GM12878 (cell line): ENCODE measurements around the gene DNAJB11.

Source experiments
- CBFB ChIP-seq: IDR thresholded peaks from 2 replicates; pipeline ENCODE4 v1.6.1; 2016; ENCODE audit warnings: antibody characterized with exemption, low read depth
- CBX3 ChIP-seq: fragments of 200-600 bp; sonication (generic); IDR thresholded peaks from 2 replicates; pipeline ENCODE4 v1.6.1; 2016; ENCODE audit warnings: low read depth, borderline replicate concordance
- EED ChIP-seq: sonication (generic); IDR thresholded peaks from 2 replicates; pipeline ENCODE4 v1.6.1; 2016; ENCODE audit warnings: antibody characterized with exemption, low read depth
- ETV6 ChIP-seq, 2 experiments: fragments of 450-650 bp in 1 of 2; IDR thresholded peaks in 1 of 2; conservative IDR thresholded peaks in 1 of 2; 2 replicates each; pipeline ENCODE4 v1.6.1; 2014; ENCODE audit warnings: antibody characterized with exemption in 1 of 2, borderline replicate concordance in 1 of 2, low read depth in 1 of 2, mild to moderate bottlenecking in 1 of 2, moderate library complexity in 1 of 2
- EZH2 ChIP-seq: IDR thresholded peaks from 2 replicates; pipeline ENCODE4 v1.6.1; 2012; ENCODE audit warnings: low read depth, mild to moderate bottlenecking, control low read depth, inconsistent platforms, low read length, borderline replicate concordance; ENCODE audit not compliant: control insufficient read depth
- MTA2 ChIP-seq: fragments of 450-650 bp; IDR thresholded peaks from 2 replicates; pipeline ENCODE4 v1.6.1; 2016; ENCODE audit warnings: low read depth, mild to moderate bottlenecking, moderate library complexity
- NRF1 ChIP-seq: conservative IDR thresholded peaks from 2 replicates; pipeline ENCODE4 v1.6.1; 2011; ENCODE audit warnings: mild to moderate bottlenecking, low read depth, low read length, improper control_type of control experiment
- POLR2AphosphoS2 ChIP-seq: IDR thresholded peaks from 2 replicates; pipeline ENCODE4 v1.6.1; 2011; ENCODE audit warnings: low read depth, mild to moderate bottlenecking, low read length, improper control_type of control experiment, moderate library complexity
- RFX5 ChIP-seq: IDR thresholded peaks from 2 replicates; pipeline ENCODE4 v1.6.1; 2011; ENCODE audit warnings: low read depth, low read length, improper control_type of control experiment
- SPI1 ChIP-seq: IDR thresholded peaks from 2 replicates; pipeline ENCODE4 v1.6.1; 2011; ENCODE audit warnings: low read depth, mild to moderate bottlenecking, low read length, moderate library complexity, borderline replicate concordance; ENCODE audit not compliant: insufficient read depth
- ZZZ3 ChIP-seq: IDR thresholded peaks from 2 replicates; pipeline ENCODE4 v1.6.1; 2011; ENCODE audit warnings: low read depth; ENCODE audit not compliant: control insufficient read depth, insufficient read length
- TF ChIP-seq, protein P1 (sequence below), 3 experiments: IDR thresholded peaks in 2 of 3; conservative IDR thresholded peaks in 1 of 3; 2 replicates each; pipeline ENCODE4 v1.5.1; 2011; ENCODE audit warnings: low read depth in 3 of 3, low read length in 3 of 3, mild to moderate bottlenecking in 3 of 3, control low read depth in 2 of 3, moderate library complexity in 2 of 3, inconsistent platforms in 1 of 3, mixed read lengths in 1 of 3; ENCODE audit not compliant: control insufficient read depth in 2 of 3, insufficient read depth in 1 of 3; ENCODE audit errors: extremely low read depth in 1 of 3

DNA sequence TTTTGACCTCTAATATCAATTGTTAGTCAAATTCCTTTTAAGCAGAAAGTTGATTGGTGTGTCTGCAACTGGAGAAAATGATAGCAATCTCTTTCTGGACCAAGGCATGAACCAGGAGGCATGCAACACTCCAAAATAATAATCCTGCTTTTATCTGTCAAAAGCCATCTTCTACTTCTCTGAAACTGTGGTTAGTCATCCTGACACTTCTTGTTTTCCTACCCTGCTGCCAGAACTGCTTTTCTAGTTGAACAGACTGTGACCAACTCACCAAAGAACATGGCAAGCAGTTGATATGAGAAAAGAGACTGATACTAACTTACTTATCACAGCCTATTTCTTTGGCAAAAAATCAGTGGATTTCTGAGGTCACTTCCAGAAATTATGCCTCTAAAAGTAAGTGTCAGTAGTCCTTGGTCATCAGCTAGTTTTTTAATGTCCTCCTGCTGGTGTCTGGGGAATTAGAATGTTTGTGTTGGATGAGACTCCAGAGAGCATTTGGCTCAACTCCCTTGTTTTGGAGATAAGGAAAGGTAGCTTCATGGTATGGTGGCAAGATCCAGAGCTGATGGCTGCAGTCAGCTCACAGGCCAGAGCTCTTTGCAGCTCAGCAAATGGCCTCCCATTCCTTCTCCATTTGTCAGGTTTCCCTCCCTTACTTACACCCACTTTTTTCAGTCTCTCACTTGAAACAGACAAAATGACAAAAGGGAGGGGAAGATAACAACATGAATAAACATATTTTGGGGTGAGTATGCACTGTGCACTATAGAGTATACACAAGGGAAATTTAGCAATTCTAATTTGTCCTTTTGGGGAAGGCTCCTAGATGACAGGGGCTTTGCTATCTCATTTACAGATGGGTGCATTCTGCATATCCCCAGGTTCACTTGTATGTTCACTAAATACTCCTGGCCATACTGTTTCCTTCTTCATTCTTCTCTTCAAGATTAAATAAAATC, 33.4 kb upstream of the DNAJB11 start:
- TF ChIP-seq EED = no peak
- no peak for TF ChIP-seq NRF1
- TF ChIP-seq EZH2 = no peak
- TF ChIP-seq, protein P1, sequence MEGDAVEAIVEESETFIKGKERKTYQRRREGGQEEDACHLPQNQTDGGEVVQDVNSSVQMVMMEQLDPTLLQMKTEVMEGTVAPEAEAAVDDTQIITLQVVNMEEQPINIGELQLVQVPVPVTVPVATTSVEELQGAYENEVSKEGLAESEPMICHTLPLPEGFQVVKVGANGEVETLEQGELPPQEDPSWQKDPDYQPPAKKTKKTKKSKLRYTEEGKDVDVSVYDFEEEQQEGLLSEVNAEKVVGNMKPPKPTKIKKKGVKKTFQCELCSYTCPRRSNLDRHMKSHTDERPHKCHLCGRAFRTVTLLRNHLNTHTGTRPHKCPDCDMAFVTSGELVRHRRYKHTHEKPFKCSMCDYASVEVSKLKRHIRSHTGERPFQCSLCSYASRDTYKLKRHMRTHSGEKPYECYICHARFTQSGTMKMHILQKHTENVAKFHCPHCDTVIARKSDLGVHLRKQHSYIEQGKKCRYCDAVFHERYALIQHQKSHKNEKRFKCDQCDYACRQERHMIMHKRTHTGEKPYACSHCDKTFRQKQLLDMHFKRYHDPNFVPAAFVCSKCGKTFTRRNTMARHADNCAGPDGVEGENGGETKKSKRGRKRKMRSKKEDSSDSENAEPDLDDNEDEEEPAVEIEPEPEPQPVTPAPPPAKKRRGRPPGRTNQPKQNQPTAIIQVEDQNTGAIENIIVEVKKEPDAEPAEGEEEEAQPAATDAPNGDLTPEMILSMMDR (IDR thresholded peaks at IDR 0.05 in 2 of 3, conservative IDR thresholded peaks at IDR 0.05 in 1 of 3; ENCODE audit: control insufficient read depth in 2 of 3, extremely low read depth in 1 of 3, insufficient read depth in 1 of 3, low read depth in 3 of 3, low read length in 3 of 3) = no peak
- TF ChIP-seq POLR2AphosphoS2 = no peak
- no peak for TF ChIP-seq MTA2
- TF ChIP-seq ZZZ3 = no peak
- no peak for TF ChIP-seq SPI1
- no peak for TF ChIP-seq CBX3
- no peak for TF ChIP-seq RFX5
- TF ChIP-seq CBFB = no peak
- TF ChIP-seq ETV6 (conservative IDR thresholded peaks at IDR 0.05 in 1 of 2, IDR thresholded peaks at IDR 0.05 in 1 of 2; ENCODE audit: borderline replicate concordance in 1 of 2, low read depth in 1 of 2) = no peak
